GM19463 (cell line): Measurements from ENCODE around the gene C1orf35.

Source experiments
- ATAC-seq: cut with Tn5 transposase; IDR thresholded peaks from one replicate; pipeline ENCODE4 v1.9.1; 2021; ENCODE audit warnings: mild to moderate bottlenecking, moderate library complexity; ENCODE audit not compliant: unreplicated experiment

C1orf35 gene

DNA sequence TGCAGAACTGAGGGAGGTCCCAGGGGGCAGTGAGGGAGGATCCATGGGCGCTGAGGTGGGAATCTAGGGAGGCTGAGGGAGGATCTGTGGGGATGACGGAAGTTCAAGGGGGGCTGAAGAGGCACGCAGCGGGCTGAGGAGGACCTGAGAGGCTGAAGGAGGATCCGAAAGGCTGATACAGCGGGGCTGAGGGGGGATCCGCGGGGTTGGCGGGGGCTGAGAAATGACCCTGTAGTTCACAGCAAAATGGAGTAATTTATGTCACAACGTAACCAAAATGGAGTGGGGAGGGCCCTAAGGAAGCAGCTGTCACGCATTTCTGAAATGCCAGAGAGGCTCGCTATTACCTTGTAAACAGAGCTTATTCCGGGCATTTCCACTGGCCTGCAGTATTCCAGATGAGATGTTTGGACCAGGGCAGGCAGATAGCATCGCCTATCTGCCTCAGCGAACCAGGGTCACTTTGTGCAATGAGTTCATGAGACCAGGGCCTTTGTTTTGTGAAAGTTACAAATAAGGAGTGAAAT, 6.9 kb upstream of the C1orf35 start:
- ATAC-seq: peak; percentile 3

DNA sequence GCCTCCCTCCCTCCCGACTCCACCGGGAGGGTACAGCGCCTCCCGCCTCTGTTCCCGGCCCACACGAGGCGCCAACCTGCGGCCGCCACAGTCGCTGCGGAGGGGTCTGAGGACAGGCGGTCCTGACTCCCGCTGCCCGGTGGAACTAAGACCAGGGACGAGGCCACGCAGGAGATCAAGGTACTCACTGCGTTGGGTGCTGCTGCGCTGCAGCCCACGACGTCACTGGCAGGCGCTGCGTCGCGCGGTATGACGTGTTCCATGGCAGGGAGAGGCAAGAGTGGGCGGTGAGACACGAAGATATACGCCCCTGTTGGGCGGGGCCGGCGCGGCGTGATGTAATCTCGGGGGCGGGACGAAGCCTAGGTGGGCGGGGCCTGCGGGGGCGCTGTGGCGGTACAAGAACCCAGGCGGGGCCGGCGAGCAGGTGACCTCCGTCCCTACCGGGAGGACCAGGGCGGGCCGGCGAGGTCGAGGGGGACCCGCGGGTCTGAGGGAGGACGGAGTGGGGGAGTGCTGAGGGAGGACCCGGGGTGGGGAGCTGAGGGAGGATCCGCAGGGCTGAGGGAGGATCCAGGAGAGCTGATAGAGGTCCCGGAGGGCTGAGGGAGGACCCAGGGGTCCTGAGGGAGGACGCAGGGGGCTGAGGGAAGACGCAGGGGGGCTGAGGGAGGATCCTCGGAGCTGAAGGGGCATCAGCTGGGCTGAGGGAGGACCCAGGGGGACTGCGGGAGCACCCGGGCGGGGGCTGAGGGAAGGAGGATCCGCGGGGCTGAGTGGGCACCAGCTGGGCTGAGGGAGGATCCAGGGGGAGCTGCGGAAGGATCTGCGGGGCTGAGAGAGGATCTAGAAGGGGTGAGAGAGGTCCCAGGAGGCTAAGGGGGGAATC, 6.2 kb upstream of the C1orf35 start, which contains the start of gene MRPL55:
Gene MRPL55, minus strand, starts transcription at position 227 of the 889 bp plus-strand sequence. CDS start 1,039 bp downstream, outside the sequence.
- ATAC-seq: peak; percentile 91

- no peak for ATAC-seq
These were observed 5.6 kb upstream of the C1orf35 start for GRCh38 chr1:228108742-228109072.

DNA sequence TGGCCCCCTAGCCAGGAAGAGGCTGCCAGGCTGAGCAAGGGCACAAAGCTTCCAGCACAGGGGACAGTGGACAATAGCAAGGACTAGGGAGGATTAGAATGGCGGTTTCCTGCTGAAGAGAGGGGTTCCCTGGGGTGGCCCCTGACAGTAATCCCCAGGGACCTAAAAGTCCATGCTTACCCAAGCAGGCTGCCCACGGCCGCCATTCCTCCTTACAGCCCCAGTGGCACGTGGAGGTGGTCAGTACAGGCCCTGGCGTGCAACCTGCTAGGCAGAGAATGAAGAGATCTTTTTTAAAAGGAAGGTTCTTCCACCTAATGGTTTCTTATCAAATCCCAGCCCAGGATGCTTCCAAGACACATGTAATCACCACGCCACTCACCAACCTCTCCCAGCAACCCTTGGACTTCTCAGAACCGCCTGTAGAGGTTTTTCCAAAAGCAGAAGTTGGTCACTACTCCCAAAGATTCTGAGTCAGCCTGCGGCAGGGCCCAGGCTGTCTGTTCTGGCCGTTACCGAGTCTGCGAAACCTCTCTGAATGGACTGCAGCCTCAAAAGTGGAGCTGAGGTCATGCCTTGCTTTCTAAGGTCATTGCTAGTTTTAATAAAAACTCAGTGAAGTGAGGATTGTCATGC, 5.0 kb upstream of the C1orf35 start:
- no peak for ATAC-seq

DNA sequence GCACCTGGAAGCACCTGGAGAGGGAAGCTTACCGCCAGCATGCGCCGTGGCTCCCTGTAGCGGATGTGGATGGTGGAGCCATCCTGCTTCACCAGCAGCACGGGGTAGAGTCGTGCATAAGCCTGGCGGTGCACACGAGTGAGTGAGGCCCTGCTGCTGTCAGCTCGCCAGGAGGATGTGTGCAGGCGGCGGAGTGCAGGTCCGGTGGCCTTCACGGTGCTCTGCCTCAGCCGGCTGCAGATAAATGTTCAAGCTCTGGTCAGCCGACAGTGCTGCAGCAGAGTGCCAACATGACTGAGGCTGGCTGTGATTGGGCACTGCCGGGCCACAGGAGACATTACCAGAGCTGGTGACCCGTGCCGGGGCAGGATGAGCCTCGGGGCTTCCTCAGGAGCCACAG, 4.5 kb upstream of the C1orf35 start:
- ATAC-seq: no peak

GRCh38 chr1:228106800-228107054, 3.6 kb upstream of the C1orf35 start:
- ATAC-seq: no peak

- ATAC-seq: no peak
These were observed 3.1 kb upstream of the C1orf35 start for GRCh38 chr1:228105996-228106799.

GRCh38 chr1:228105270-228105995, 2.3 kb upstream of the C1orf35 start:
- ATAC-seq: no peak

DNA sequence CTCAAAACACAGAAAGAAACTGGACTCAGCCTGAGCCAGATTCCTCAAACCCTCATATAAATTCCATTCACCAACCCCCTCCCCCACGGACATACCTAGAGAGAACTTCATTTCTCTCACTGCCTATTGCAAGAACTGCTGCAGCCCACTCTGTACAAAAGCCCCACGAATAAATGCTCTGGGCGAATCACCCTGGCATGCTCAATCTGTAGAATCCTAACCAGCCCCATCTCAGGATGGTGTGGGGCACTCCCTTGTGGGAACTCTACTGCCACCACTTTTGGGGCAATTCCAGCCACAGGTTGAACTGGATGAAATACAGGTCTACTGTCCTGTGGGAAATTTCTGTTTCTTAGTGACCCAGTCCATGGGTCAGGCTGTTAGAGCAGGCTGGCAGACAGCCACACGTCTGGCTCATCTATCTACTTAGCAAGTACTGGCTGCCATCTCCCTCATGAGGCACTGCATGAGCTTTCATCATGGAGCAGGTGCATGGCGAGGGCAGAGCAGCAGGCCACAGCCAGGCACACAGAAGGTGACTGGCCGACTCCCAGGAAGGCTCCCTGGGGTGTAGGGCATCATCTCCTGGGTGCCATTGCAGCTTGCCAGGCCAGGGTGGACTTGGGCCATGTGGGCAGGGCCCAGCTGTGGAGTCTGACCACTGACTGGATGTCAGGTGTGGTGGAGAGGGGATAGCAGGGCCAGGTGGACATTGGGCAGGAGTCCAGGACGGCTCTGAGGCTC, 1.6 kb upstream of the C1orf35 start:
- ATAC-seq: no peak

GRCh38 chr1:228101994-228102790, 933 bp downstream of the C1orf35 start:
- ATAC-seq: peak; percentile 23

DNA sequence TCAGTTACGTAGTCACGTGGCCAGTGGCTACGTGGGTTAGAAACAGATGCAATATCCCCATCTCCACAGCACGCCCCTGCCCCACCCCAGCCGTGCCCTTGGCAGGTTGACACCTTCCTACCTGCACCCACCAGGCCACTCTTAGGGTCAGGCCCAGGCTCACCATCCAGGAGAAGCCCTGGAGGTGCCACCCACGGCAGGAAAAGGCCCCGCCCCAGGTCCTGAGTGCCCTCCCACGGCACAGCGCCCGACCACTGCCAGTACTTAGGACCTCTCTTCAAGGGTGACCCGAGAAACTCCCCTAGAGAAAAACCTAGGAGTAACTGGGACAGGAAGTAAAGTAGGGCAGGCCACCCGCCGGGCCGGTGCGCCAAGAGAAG, 1.5 kb downstream of the C1orf35 start:
- ATAC-seq: no peak

DNA sequence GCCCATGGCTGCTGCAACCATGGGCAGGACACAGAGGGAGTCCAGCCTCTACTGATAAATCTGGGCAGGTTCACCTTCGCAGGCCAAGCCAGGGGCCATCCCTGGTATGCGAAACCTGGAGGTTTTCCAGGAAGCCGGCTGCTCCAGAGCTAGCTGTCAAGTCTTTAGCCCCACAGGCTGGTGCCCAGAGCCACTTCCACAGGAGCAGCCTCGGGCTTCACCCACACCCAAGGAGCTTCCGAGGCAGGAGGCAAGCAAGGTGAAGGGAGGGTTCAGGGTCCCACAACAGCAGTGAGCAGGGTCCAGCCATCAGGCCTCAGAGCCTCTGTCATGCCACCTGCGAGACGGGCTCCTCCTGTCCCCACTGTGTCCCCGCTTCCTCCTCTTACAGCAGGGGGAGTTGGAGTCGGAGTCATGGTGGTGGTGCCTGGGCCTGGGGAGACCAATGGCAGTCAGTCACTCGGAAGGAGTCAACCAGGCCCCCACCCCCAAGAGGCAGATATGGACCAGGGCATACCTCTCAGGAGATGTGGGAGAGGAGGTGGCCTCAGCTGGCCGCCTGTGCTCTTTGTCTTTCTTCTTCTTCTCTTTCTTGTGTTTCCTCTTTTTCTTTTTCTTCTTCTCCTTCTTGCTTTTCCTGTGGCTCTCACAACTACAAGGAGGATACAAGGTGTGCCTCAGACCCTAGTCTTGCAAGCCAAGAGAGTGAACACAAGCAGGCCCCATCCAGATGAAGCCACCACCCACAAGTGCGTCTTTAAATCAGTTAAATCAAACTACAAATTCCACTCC, 2.1 kb downstream of the C1orf35 start:
- no peak for ATAC-seq

DNA sequence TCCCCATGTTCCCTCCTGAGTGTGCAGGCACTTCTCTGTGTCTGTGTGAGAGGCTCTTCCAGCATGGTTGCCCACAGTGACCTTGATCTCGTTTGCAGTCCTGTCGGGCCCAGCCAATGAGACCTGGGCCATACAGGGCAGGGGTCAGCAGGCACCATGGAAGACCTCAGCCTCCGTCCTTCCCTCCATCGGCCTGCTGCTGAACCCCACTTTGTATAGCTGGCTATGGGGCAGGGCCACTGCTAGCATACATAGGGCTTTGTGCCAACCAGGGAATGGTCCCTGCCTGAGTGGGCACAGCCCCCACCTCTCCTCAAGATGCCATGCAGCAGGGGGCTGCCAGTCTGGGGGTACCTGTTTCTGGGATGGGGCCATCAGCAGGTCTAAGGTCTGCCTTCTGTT, 3.8 kb downstream of the C1orf35 start:
- no peak for ATAC-seq

DNA sequence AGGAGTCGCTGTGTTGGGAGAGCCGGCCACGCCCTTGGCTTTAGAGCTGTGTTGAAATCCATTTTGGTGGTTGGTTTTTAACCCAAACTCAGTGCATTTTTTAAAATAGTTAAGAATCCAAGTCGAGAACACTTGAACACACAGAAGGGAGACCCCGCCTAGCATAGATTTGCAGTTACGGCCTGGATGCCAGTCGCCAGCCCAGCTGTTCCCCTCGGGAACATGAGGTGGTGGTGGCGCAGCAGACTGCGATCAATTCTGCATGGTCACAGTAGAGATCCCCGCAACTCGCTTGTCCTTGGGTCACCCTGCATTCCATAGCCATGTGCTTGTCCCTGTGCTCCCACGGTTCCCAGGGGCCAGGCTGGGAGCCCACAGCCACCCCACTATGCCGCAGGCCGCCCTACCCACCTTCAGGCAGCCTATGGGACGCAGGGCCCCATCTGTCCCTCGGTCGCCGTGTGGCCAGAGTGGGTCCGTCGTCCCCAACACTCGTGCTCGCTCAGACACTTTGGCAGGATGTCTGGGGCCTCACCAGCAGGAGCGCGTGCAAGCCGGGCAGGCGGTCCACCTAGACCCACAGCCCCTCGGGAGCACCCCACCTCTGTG, 4.7 kb downstream of the C1orf35 start:
- no peak for ATAC-seq

DNA sequence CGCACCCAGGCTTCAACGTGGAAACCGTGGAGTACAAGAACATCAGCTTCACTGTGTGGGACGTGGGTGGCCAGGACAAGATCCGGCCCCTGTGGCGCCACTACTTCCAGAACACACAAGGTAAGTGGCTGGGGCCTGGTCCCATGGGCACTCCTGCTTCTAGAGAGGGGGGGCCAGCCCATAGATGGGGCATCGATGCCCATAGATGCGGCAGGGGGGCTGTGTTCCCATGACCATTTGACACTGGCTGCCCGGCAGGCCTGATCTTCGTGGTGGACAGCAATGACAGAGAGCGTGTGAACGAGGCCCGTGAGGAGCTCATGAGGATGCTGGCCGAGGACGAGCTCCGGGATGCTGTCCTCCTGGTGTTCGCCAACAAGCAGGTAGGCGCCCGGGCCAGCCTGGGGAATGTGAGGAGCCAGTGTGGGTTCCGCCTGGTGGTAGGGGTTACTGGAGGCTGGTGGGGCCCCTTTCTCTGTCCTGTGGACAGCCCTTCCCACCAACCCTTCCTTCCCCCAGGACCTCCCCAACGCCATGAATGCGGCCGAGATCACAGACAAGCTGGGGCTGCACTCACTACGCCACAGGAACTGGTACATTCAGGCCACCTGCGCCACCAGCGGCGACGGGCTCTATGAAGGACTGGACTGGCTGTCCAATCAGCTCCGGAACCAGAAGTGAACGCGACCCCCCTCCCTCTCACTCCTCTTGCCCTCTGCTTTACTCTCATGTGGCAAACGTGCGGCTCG, 5.6 kb downstream of the C1orf35 start:
- ATAC-seq: no peak

- ATAC-seq: no peak
These were observed 6.5 kb downstream of the C1orf35 start for GRCh38 chr1:228096416-228097332.
